ENCODE measurements around the gene MAT1A.

GRCh38 chr10:80279146-80279545 lies 10.3 kb downstream of the MAT1A start:
- TF ChIP-seq STAT1 (IDR thresholded peaks at IDR 0.05; ENCODE audit: unreplicated experiment), result no peak
- TF ChIP-seq CTCF (conservative IDR thresholded peaks at IDR 0.05; ENCODE audit: low read depth in 2 of 2), result no peak
- TF ChIP-seq EZH2 (IDR thresholded peaks at IDR 0.05; ENCODE audit: low read depth, unreplicated experiment), result no peak
- TF ChIP-seq POLR2AphosphoS5 (IDR thresholded peaks at IDR 0.05; ENCODE audit: low read depth), result no peak
- TF ChIP-seq EZH2phosphoT487 (IDR thresholded peaks at IDR 0.05; ENCODE audit: unreplicated experiment), result no peak
- no peak for TF ChIP-seq JUNB (IDR thresholded peaks at IDR 0.05; ENCODE audit: unreplicated experiment)
- no peak for TF ChIP-seq REST (IDR thresholded peaks at IDR 0.05; ENCODE audit: unreplicated experiment)
